ENCODE results near the gene SLC25A26.

DNA sequence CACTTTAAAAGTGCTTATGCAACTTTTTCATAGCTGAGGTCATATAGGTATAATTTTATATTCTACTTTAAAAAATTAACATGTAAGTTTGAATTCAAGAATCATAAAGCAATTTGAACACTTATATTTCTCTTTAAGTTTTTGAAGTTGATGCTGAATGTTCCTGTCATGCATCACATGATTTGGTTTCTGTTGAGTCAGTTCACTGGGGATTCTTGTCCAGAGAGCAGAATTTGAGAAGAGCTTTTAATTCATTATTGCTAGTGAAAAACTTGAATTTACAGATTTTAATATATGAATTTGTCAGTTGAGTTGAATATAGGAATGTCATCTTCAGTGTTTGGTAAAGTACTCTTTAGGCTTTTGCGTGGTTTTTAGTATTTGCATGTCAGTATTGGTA, 7.9 kb downstream of the SLC25A26 start:
- TF ChIP-seq, protein P1, sequence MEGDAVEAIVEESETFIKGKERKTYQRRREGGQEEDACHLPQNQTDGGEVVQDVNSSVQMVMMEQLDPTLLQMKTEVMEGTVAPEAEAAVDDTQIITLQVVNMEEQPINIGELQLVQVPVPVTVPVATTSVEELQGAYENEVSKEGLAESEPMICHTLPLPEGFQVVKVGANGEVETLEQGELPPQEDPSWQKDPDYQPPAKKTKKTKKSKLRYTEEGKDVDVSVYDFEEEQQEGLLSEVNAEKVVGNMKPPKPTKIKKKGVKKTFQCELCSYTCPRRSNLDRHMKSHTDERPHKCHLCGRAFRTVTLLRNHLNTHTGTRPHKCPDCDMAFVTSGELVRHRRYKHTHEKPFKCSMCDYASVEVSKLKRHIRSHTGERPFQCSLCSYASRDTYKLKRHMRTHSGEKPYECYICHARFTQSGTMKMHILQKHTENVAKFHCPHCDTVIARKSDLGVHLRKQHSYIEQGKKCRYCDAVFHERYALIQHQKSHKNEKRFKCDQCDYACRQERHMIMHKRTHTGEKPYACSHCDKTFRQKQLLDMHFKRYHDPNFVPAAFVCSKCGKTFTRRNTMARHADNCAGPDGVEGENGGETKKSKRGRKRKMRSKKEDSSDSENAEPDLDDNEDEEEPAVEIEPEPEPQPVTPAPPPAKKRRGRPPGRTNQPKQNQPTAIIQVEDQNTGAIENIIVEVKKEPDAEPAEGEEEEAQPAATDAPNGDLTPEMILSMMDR (IDR thresholded peaks at IDR 0.05), result no peak
- TF ChIP-seq POLR2AphosphoS5 (IDR thresholded peaks at IDR 0.05), result no peak
- TF ChIP-seq POLR2A (IDR thresholded peaks at IDR 0.05), result no peak
- no peak for TF ChIP-seq EP300 (IDR thresholded peaks at IDR 0.05)

Measured in sigmoid colon (tissue), 4 donors.